NT2/D1 (cell line): ENCODE data around the gene TMEM205.

Experiments used
- SUZ12 ChIP-seq: IDR thresholded peaks from 2 replicates; pipeline ENCODE4 v1.6.1; 2011; ENCODE audit not compliant: insufficient read length, insufficient read depth; ENCODE audit errors: extremely low read depth
- YY1 ChIP-seq: IDR thresholded peaks from 2 replicates; pipeline ENCODE4 v1.6.1; 2011; ENCODE audit not compliant: insufficient read length, insufficient read depth
- ZNF274 ChIP-seq: IDR thresholded peaks from 2 replicates; pipeline ENCODE4 v1.6.1; 2011; ENCODE audit warnings: mild to moderate bottlenecking, low read depth, low read length

- TF ChIP-seq ZNF274: no peak
- no peak for TF ChIP-seq YY1
- TF ChIP-seq SUZ12: no peak
Observed at GRCh38 chr19:11295180-11295579, 50.9 kb downstream of the TMEM205 start.
